ENCODE results near the gene SGSM2. TPM values are rescaled to one million over a fixed set of nuclear protein-coding genes. Genes with fewer than 3 reads are reported as not detected.
"Not testable (repeated sequence)": the region's sequence is repeated elsewhere in the genome, so short reads cannot be mapped to it uniquely, and the experiment has no call there.

The SGSM2 gene
- total RNA-seq, 5 donors from 2014 or later (not counting 1 experiment from before 2014, with no cell fraction given): 124 to 172 (median 160) TPM

DNA sequence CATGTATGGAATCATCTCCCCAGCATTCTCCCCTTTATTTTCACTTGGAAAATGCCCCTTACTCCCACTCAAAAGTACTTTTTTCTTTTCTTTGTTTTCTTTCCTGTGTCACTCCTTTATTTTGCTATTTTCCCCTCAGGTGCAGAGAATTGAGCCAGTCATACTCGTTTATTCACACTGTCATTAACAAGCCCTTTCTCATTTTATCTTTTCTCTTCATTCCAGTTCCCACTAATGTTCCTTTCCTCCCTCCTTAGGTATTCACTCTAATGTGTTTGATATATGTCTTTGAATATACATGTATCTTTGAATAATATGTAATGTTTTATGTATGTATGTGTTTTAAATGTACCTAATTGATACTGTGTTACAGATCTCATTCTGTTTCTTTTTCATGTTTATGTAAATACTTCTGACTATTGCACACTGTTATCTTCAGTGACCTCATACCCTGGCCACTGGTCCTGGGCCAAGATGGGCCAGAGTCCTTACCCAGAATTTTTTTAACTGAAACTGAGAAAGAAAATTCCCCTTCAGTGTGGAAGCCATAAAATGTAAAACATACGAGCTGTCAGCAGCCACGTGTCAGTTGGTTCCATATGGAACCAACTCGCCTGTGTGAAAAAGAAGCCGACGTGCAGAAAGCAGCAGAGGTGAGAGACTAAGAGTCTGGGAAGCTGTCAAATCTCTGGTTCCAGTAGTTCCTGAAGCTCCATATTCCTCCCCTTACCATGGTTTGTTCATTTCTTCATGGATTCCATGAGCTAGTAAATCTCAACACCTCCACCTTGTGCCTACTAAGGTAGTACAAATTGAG, 27.8 kb upstream of the SGSM2 start:
- ATAC-seq (replicated peaks in 1 of 4) (no peak), DNase-seq (no peak)
- Mint-ChIP-seq H3K27me3 (no peaks in the 10 kb centered on the region), H3K4me3 (no peak overlapping the region), H3K36me3 (no peaks in the 10 kb centered on the region), H3K9me3 (no peaks in the 10 kb centered on the region), H3K4me1 (peaks cover 10 to 24% (median 11%) of the 10 kb centered on the region in 3 donors), H3K27ac (no peak overlapping the region)
- Histone ChIP-seq H3K4me1 (ENCODE audit: control insufficient read depth in 1 of 2, extremely low read depth in 1 of 2, insufficient read depth in 2 of 2, low read length in 2 of 2) (peaks cover 0 to under 1% of the 10 kb centered on the region in 2 experiments), H3K4me3 (ENCODE audit: control insufficient read depth in 1 of 2, extremely low read depth in 1 of 2, low read length in 1 of 2) (no peak overlapping the region), H3K9me3 (no peaks in the 10 kb centered on the region), H3K27me3 (replicated peaks in 1 of 2; ENCODE audit: control insufficient read depth in 2 of 2, extremely low read depth in 1 of 2, insufficient read depth in 2 of 2, low read length in 1 of 2) (no peaks in the 10 kb centered on the region), H3K27ac (ENCODE audit: low read length) (no peak overlapping the region), H3K36me3 (ENCODE audit: control insufficient read depth in 2 of 2, extremely low read depth in 1 of 2, insufficient read depth in 1 of 2, low read length in 1 of 2) (no peaks in the 10 kb centered on the region)
- CTCF ChIA-PET: no interaction called here
- WGBS (ENCODE audit: insufficient coverage): no CpG with 5 or more reads among the region's 6 CpGs
- POLR2A ChIA-PET: no interaction called here

DNA sequence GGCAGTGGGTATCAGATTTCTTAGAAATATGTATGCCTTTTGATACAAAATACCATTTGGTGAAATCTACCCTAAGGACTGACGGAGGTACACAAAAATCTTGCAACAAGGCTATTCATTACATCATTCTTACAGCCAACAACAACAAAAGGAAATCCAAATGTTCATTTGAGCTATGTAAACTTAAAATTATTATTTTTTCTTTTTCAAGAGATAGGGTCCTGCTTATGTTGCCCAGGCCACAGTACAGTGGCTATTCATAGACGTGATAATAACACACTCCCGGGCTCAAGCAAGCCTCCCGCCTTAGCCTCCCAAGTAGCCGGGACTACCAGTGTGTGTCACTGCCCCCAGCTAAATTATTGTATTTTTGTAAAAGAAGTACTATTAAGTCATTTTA, 24.6 kb upstream of the SGSM2 start:
- no peaks in the 10 kb centered on the region for H3K9me3 Mint-ChIP-seq
- POLR2A ChIA-PET: no interaction called here
- Histone ChIP-seq H3K36me3 (ENCODE audit: control insufficient read depth in 2 of 2, extremely low read depth in 1 of 2, insufficient read depth in 1 of 2, low read length in 1 of 2) (no peaks in the 10 kb centered on the region), H3K4me3 (ENCODE audit: control insufficient read depth in 1 of 2, extremely low read depth in 1 of 2, low read length in 1 of 2) (no peak overlapping the region), H3K27me3 (replicated peaks in 1 of 2; ENCODE audit: control insufficient read depth in 2 of 2, extremely low read depth in 1 of 2, insufficient read depth in 2 of 2, low read length in 1 of 2) (no peaks in the 10 kb centered on the region), H3K9me3 (no peaks in the 10 kb centered on the region), H3K27ac (ENCODE audit: low read length) (no peak overlapping the region), H3K4me1 (ENCODE audit: control insufficient read depth in 1 of 2, extremely low read depth in 1 of 2, insufficient read depth in 2 of 2, low read length in 2 of 2) (no peaks in the 10 kb centered on the region)
- ATAC-seq (replicated peaks in 1 of 4): no peak
- no peaks in the 10 kb centered on the region for H3K27me3 Mint-ChIP-seq
- no peak overlapping the region for H3K27ac Mint-ChIP-seq
- peaks cover 3 to 6% (median 5%) of the 10 kb centered on the region in 3 donors for H3K4me1 Mint-ChIP-seq
- CTCF ChIA-PET: no interaction called here
- no CpG with 5 or more reads among the region's 5 CpGs for WGBS (ENCODE audit: insufficient coverage)
- no peak overlapping the region for H3K4me3 Mint-ChIP-seq
- H3K36me3 Mint-ChIP-seq: no peaks in the 10 kb centered on the region
- DNase-seq: no peak

DNA sequence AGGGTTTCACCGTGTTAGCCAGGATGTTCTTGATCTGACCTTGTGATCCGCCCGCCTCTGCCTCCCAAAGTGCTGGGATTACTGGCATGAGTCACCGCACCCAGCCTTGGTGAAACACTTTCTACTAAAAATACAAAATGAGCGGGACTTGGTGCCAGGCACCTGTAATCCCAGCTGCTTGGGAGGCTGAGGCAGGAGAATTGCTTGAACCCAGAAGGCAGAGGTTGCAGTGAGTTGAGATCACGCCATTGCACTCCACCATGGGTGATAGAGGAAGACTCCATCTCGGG, 20.4 kb upstream of the SGSM2 start:
- H3K4me1 Mint-ChIP-seq; DNase-seq; CTCF ChIA-PET; H3K9me3 Mint-ChIP-seq; H3K9me3 ChIP-seq; POLR2A ChIA-PET; H3K27me3 Mint-ChIP-seq; H3K27ac ChIP-seq (ENCODE audit: low read length); H3K36me3 Mint-ChIP-seq; ATAC-seq (replicated peaks in 1 of 4); H3K27me3 ChIP-seq (replicated peaks in 1 of 2; ENCODE audit: control insufficient read depth in 2 of 2, extremely low read depth in 1 of 2, insufficient read depth in 2 of 2, low read length in 1 of 2); H3K4me1 ChIP-seq (ENCODE audit: control insufficient read depth in 1 of 2, extremely low read depth in 1 of 2, insufficient read depth in 2 of 2, low read length in 2 of 2); H3K27ac Mint-ChIP-seq; H3K36me3 ChIP-seq (ENCODE audit: control insufficient read depth in 2 of 2, extremely low read depth in 1 of 2, insufficient read depth in 1 of 2, low read length in 1 of 2); H3K4me3 ChIP-seq (ENCODE audit: control insufficient read depth in 1 of 2, extremely low read depth in 1 of 2, low read length in 1 of 2); H3K4me3 Mint-ChIP-seq: not testable (repeated sequence)
- WGBS (ENCODE audit: insufficient coverage): no CpG with 5 or more reads among the region's 7 CpGs

DNA sequence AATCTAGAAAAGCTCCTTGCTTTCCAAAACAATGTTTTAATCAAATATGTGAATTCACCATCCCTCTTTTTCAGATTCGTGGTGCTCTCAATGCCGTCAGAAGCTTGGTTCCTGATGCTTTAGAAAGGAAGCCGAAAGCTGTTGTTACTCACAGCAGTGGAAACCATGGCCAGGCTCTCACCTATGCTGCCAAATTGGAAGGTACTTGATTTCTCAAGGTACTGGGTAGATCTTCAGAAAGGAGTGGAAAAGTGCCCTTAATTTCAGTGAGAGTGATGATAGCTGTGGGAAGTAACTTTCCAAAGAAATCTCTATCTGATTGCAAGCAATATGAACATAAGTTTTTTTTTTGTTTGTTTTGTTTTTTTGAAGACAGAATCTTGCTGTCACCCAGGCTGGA, 19.5 kb upstream of the SGSM2 start:
- Mint-ChIP-seq H3K27me3 (no peaks in the 10 kb centered on the region), H3K36me3 (peaks cover 12% of the 10 kb centered on the region), H3K9me3 (no peaks in the 10 kb centered on the region), H3K4me1 (no peaks in the 10 kb centered on the region), H3K27ac (no peak overlapping the region), H3K4me3 (no peak overlapping the region)
- POLR2A ChIA-PET: no interaction called here
- H3K4me1 ChIP-seq (ENCODE audit: control insufficient read depth in 1 of 2, extremely low read depth in 1 of 2, insufficient read depth in 2 of 2, low read length in 2 of 2): no peaks in the 10 kb centered on the region
- CTCF ChIA-PET: interaction anchor here in 1 of 2 donors (0.6 to 0.7 kb wide), 2 partner anchors 134 to 265 kb away, joined by 3 read pairs; no protein-coding TSS in a partner anchor
- peaks cover 1 to 10% of the 10 kb centered on the region in 2 donors for H3K36me3 ChIP-seq (ENCODE audit: control insufficient read depth in 2 of 2, extremely low read depth in 1 of 2, insufficient read depth in 1 of 2, low read length in 1 of 2)
- no peak overlapping the region for H3K27ac ChIP-seq (ENCODE audit: low read length)
- no peak for ATAC-seq (replicated peaks in 1 of 4)
- H3K27me3 ChIP-seq (replicated peaks in 1 of 2; ENCODE audit: control insufficient read depth in 2 of 2, extremely low read depth in 1 of 2, insufficient read depth in 2 of 2, low read length in 1 of 2): no peaks in the 10 kb centered on the region
- H3K4me3 ChIP-seq (ENCODE audit: control insufficient read depth in 1 of 2, extremely low read depth in 1 of 2, low read length in 1 of 2): no peak overlapping the region
- H3K9me3 ChIP-seq: no peaks in the 10 kb centered on the region
- no peak for DNase-seq
- no CpG with 5 or more reads among the region's 3 CpGs for WGBS (ENCODE audit: insufficient coverage)

DNA sequence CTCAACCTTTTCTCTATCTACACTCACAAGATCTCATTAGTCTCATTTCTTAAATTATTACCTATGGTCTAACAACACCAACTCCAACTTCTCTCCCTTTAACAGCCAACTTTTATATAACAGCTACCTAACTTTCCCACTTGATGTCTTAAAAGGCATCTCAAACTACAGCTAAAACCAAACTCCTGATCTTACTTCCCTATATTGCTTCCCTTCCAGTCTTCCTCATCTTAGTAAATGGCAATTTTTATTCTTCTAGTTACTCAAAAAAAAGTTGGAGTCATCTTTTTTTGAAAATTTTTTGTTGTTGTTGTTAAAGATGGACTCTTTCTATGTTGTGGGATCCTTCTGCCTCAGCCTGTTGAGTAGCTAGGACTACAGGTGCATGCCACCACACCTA, 18.2 kb upstream of the SGSM2 start:
- POLR2A ChIA-PET: no interaction called here

DNA sequence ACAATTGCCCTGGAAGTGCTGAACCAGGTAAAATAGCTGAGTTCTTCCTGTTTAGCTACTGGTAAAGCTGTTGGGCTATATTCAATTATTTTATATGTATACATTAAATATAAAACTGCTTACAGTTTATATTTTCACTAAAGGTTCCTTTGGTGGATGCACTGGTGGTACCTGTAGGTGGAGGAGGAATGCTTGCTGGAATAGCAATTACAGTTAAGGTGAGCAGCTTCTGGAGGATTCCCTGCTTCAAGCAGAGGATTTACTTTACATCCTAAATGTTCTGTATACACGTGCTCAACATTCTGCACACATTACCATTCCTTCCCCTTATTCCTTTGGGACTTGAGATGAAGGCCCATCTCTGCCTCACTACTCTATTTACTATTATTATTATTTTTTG, 15.9 kb upstream of the SGSM2 start:
- Histone ChIP-seq H3K4me1 (ENCODE audit: control insufficient read depth in 1 of 2, extremely low read depth in 1 of 2, insufficient read depth in 2 of 2, low read length in 2 of 2) (no peaks in the 10 kb centered on the region), H3K36me3 (ENCODE audit: control insufficient read depth in 2 of 2, extremely low read depth in 1 of 2, insufficient read depth in 1 of 2, low read length in 1 of 2) (peaks cover 8 to 42% of the 10 kb centered on the region in 2 donors), H3K27me3 (replicated peaks in 1 of 2; ENCODE audit: control insufficient read depth in 2 of 2, extremely low read depth in 1 of 2, insufficient read depth in 2 of 2, low read length in 1 of 2) (no peaks in the 10 kb centered on the region), H3K27ac (ENCODE audit: low read length) (no peak overlapping the region), H3K4me3 (ENCODE audit: control insufficient read depth in 1 of 2, extremely low read depth in 1 of 2, low read length in 1 of 2) (no peak overlapping the region), H3K9me3 (no peaks in the 10 kb centered on the region)
- no peaks in the 10 kb centered on the region for H3K9me3 Mint-ChIP-seq
- ChIA-PET CTCF (interaction anchor here (0.5 to 0.6 kb wide), 3 partner anchors 127 to 266 kb away, joined by 3 to 6 read pairs (median 3); no protein-coding TSS in a partner anchor), POLR2A (no interaction called here)
- H3K36me3 Mint-ChIP-seq: peaks cover 42% of the 10 kb centered on the region
- no CpG with 5 or more reads among the region's 1 CpG for WGBS (ENCODE audit: insufficient coverage)
- no peaks in the 10 kb centered on the region for H3K27me3 Mint-ChIP-seq
- no peaks in the 10 kb centered on the region for H3K4me1 Mint-ChIP-seq
- DNase-seq (no peak), ATAC-seq (replicated peaks in 1 of 4) (no peak)
- H3K27ac Mint-ChIP-seq: no peak overlapping the region
- H3K4me3 Mint-ChIP-seq: no peak overlapping the region

More for the DNA sequence above, 18.2 kb upstream of the SGSM2 start:
- H3K4me1 Mint-ChIP-seq: no peaks in the 10 kb centered on the region
- H3K9me3 Mint-ChIP-seq: no peaks in the 10 kb centered on the region
- H3K27me3 ChIP-seq (replicated peaks in 1 of 2; ENCODE audit: control insufficient read depth in 2 of 2, extremely low read depth in 1 of 2, insufficient read depth in 2 of 2, low read length in 1 of 2): no peaks in the 10 kb centered on the region
- H3K27ac Mint-ChIP-seq: no peak overlapping the region
- no peaks in the 10 kb centered on the region for H3K4me1 ChIP-seq (ENCODE audit: control insufficient read depth in 1 of 2, extremely low read depth in 1 of 2, insufficient read depth in 2 of 2, low read length in 2 of 2)
- H3K27me3 Mint-ChIP-seq: no peaks in the 10 kb centered on the region
- H3K4me3 ChIP-seq (ENCODE audit: control insufficient read depth in 1 of 2, extremely low read depth in 1 of 2, low read length in 1 of 2): no peak overlapping the region
- H3K4me3 Mint-ChIP-seq: no peak overlapping the region
- H3K36me3 ChIP-seq (ENCODE audit: control insufficient read depth in 2 of 2, extremely low read depth in 1 of 2, insufficient read depth in 1 of 2, low read length in 1 of 2): peaks cover 5 to 22% of the 10 kb centered on the region in 2 donors
- no peak overlapping the region for H3K27ac ChIP-seq (ENCODE audit: low read length)
- DNase-seq: no peak
- no peaks in the 10 kb centered on the region for H3K9me3 ChIP-seq
- no peak for ATAC-seq (replicated peaks in 1 of 4)
- CTCF ChIA-PET: no interaction called here
- H3K36me3 Mint-ChIP-seq: peaks cover 25% of the 10 kb centered on the region
